GM23338 (cell line): ENCODE data around the gene ZNF445. TPM values are rescaled to one million over a fixed set of nuclear protein-coding genes. Genes with fewer than 3 reads are reported as not detected.
"Not testable (repeated sequence)": the region's sequence is repeated elsewhere in the genome, so short reads cannot be mapped to it uniquely, and the experiment has no call there.

Source experiments
- ATAC-seq: fragments of 200-7000 bp; cut with Tn5 transposase; 3 replicates; pipeline ENCODE4 v1.9.1; 2020
- DNase-seq: peaks from one replicate; pipeline ENCODE4 v3.0.0-alpha.2; 2015; ENCODE audit warnings: low spot score
- H2AFZ ChIP-seq: fragments of 200-600 bp; sonication (generic); 2 replicates; pipeline ENCODE4 v1.8.0; 2016; ENCODE audit warnings: antibody characterized with exemption, mild to moderate bottlenecking, moderate library complexity
- H3F3A ChIP-seq: fragments of 200-600 bp; sonication (generic); replicated peaks from 2 replicates; pipeline ENCODE4 v1.8.0; 2017; ENCODE audit warnings: antibody characterized with exemption, mixed run types, low read depth
- H3K27ac ChIP-seq: fragments of 200-600 bp; sonication (generic); 2 replicates; pipeline ENCODE4 v1.6.1; 2016; ENCODE audit warnings: low read depth
- H3K27me3 ChIP-seq: fragments of 200-600 bp; sonication (generic); 2 replicates; pipeline ENCODE4 v1.8.0; 2016; ENCODE audit warnings: mild to moderate bottlenecking, mixed run types, moderate library complexity; ENCODE audit not compliant: insufficient read depth
- H3K36me3 ChIP-seq: fragments of 200-600 bp; sonication (generic); 2 replicates; pipeline ENCODE4 v1.8.0; 2016; ENCODE audit warnings: mild to moderate bottlenecking; ENCODE audit not compliant: insufficient read depth
- H3K4me1 ChIP-seq: fragments of 200-600 bp; sonication (generic); 2 replicates; pipeline ENCODE4 v1.8.0; 2016; ENCODE audit warnings: mild to moderate bottlenecking, moderate library complexity; ENCODE audit not compliant: insufficient read depth
- H3K4me2 ChIP-seq: fragments of 200-600 bp; sonication (generic); 2 replicates; pipeline ENCODE4 v1.7.1; 2017; ENCODE audit warnings: mixed run types
- H3K4me3 ChIP-seq: fragments of 200-600 bp; sonication (generic); 2 replicates; pipeline ENCODE4 v1.6.1; 2016; ENCODE audit warnings: mixed run types
- H3K79me2 ChIP-seq: fragments of 200-600 bp; sonication (generic); replicated peaks from 2 replicates; pipeline ENCODE4 v1.8.0; 2017; ENCODE audit warnings: mild to moderate bottlenecking; ENCODE audit not compliant: insufficient read depth
- H3K9me2 ChIP-seq: fragments of 200-600 bp; sonication (generic); 2 replicates; pipeline ENCODE4 v1.8.0; 2017; ENCODE audit not compliant: insufficient read depth
- H4K20me1 ChIP-seq: fragments of 200-600 bp; sonication (generic); replicated peaks from 2 replicates; pipeline ENCODE4 v1.8.0; 2017; ENCODE audit warnings: mild to moderate bottlenecking; ENCODE audit not compliant: insufficient read depth
- H3K27ac Mint-ChIP-seq: 2 replicates; pipeline ENCODE4 v1.8.0; 2020; ENCODE audit warnings: inconsistent platforms, mild to moderate bottlenecking, moderate library complexity, mixed read lengths
- H3K27me3 Mint-ChIP-seq: 3 replicates; pipeline ENCODE4 v1.8.0; 2022; ENCODE audit warnings: low read depth, mild to moderate bottlenecking, moderate library complexity, mixed read lengths, inconsistent platforms; ENCODE audit not compliant: insufficient read depth, poor library complexity
- H3K36me3 Mint-ChIP-seq: 3 replicates; pipeline ENCODE4 v1.8.0; 2021; ENCODE audit warnings: low read depth, mild to moderate bottlenecking, inconsistent platforms, moderate library complexity, mixed read lengths
- H3K4me1 Mint-ChIP-seq: 3 replicates; pipeline ENCODE4 v1.8.0; 2020; ENCODE audit warnings: mild to moderate bottlenecking, inconsistent platforms, mixed read lengths
- H3K4me3 Mint-ChIP-seq: 3 replicates; pipeline ENCODE4 v1.8.0; 2021; ENCODE audit warnings: moderate library complexity, mild to moderate bottlenecking, inconsistent platforms, mixed read lengths
- H3K9me3 Mint-ChIP-seq: 3 replicates; pipeline ENCODE4 v1.8.0; 2020; ENCODE audit warnings: moderate library complexity, mild to moderate bottlenecking, inconsistent platforms, mixed read lengths
- CTCF ChIP-seq, 2 experiments: fragments of 200-600 bp in 1 of 2; sonication (generic) in 1 of 2; conservative IDR thresholded peaks; 2 replicates each; pipeline versions ENCODE4 v1.5.1 to v1.6.1; 2016 to 2017; ENCODE audit warnings: antibody characterized with exemption in 2 of 2, low read depth in 2 of 2, mild to moderate bottlenecking in 2 of 2, moderate library complexity in 1 of 2
- ETS1 ChIP-seq: IDR thresholded peaks from 2 replicates; pipeline ENCODE4 v1.6.1; 2016; ENCODE audit warnings: antibody characterized with exemption
- EZH2phosphoT487 ChIP-seq: fragments of 200-600 bp; sonication (generic); IDR thresholded peaks from one replicate; pipeline ENCODE4 v1.8.1; 2018; ENCODE audit warnings: antibody characterized with exemption; ENCODE audit not compliant: unreplicated experiment
- ZNF114 ChIP-seq: fragments of 250-450 bp; sonication (Bioruptor Pico); IDR thresholded peaks from 2 replicates; pipeline ENCODE4 v1.5.0; 2020; ENCODE audit warnings: mild to moderate bottlenecking, moderate library complexity
- ZNF331 ChIP-seq: fragments of 250-450 bp; sonication (Bioruptor Pico); IDR thresholded peaks from 2 replicates; pipeline ENCODE4 v1.5.0; 2020; ENCODE audit warnings: low read depth, mild to moderate bottlenecking, moderate library complexity
- polyA plus RNA-seq: library from polyadenylated mRNA; unstranded; fragments of >200 nt; fragmentation: Nextera tagmentation; extraction: Ambion mirVana; gene quantifications from 2 replicates; pipeline ENCODE4 v1.2.1, GENCODE V29; 2016
- total RNA-seq: library from RNA; depleted of rRNA; stranded (reverse); fragments of >200 nt; shearing (Covaris generic); gene quantifications from 2 replicates; pipeline ENCODE4 v1.2.3, GENCODE V29; 2014
- TF ChIP-seq, protein P1 (sequence below): IDR thresholded peaks from one replicate; pipeline ENCODE4 v1.6.1; 2018; ENCODE audit warnings: antibody characterized with exemption; ENCODE audit not compliant: unreplicated experiment

Gene ZNF445
- total and polyA plus RNA-seq, 2 experiments from 2014 or later: 2.7 to 16.6 TPM

- H4K20me1 ChIP-seq, H3K4me3 Mint-ChIP-seq, H3K27me3 Mint-ChIP-seq, H3K4me3 ChIP-seq, H3K4me1 ChIP-seq, H3F3A ChIP-seq, H3K36me3 ChIP-seq, H2AFZ ChIP-seq, ATAC-seq, H3K27ac ChIP-seq, H3K9me2 ChIP-seq, H3K4me2 ChIP-seq, DNase-seq, H3K27me3 ChIP-seq: not testable (repeated sequence)
- Mint-ChIP-seq H3K27ac (peak overlapping the region; percentile 9; the same call in 1 of the 2 replicates), H3K9me3 (peaks cover 22% of the 10 kb centered on the region), H3K4me1 (peaks cover 18% of the 10 kb centered on the region), H3K36me3 (peaks cover 60% of the 10 kb centered on the region)
- peaks cover 20% of the 10 kb centered on the region for H3K79me2 ChIP-seq
Observed at GRCh38 chr3:44464920-44465319, 12.6 kb downstream of the ZNF445 start.

DNA sequence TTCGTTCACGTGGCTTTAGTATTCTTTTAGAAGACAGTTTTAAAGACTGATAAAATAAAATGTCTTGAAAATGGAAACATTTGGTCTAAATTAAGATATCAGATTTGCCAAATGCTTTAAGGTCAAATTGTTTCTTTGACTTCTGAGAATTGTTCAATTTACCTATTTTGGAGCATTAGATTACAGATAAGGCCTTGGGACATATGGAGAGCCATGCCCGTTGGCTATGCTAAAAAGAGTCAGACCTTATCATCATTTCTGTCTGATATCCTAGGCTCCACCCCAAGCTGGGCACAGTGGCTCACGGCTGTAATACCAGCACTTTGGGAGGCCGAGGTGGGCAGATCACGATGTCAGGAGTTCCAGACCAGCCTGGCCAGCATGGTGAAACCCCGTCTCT, 13.0 kb downstream of the ZNF445 start:
- DNase-seq (no peak), ATAC-seq (no peak)
- no peaks in the 10 kb centered on the region; the same call in 1 of the 2 replicates for H3K9me2 ChIP-seq
- no peaks in the 10 kb centered on the region for H3F3A ChIP-seq
- H3K36me3 ChIP-seq: no peaks in the 10 kb centered on the region; the same call in 1 of the 2 replicates
- Mint-ChIP-seq H3K4me1 (peaks cover 18% of the 10 kb centered on the region), H3K27ac (no peak overlapping the region), H3K36me3 (peaks cover 60% of the 10 kb centered on the region), H3K4me3 (no peak overlapping the region), H3K27me3 (no peaks in the 10 kb centered on the region), H3K9me3 (peaks cover 25% of the 10 kb centered on the region)
- TF ChIP-seq, protein P1, sequence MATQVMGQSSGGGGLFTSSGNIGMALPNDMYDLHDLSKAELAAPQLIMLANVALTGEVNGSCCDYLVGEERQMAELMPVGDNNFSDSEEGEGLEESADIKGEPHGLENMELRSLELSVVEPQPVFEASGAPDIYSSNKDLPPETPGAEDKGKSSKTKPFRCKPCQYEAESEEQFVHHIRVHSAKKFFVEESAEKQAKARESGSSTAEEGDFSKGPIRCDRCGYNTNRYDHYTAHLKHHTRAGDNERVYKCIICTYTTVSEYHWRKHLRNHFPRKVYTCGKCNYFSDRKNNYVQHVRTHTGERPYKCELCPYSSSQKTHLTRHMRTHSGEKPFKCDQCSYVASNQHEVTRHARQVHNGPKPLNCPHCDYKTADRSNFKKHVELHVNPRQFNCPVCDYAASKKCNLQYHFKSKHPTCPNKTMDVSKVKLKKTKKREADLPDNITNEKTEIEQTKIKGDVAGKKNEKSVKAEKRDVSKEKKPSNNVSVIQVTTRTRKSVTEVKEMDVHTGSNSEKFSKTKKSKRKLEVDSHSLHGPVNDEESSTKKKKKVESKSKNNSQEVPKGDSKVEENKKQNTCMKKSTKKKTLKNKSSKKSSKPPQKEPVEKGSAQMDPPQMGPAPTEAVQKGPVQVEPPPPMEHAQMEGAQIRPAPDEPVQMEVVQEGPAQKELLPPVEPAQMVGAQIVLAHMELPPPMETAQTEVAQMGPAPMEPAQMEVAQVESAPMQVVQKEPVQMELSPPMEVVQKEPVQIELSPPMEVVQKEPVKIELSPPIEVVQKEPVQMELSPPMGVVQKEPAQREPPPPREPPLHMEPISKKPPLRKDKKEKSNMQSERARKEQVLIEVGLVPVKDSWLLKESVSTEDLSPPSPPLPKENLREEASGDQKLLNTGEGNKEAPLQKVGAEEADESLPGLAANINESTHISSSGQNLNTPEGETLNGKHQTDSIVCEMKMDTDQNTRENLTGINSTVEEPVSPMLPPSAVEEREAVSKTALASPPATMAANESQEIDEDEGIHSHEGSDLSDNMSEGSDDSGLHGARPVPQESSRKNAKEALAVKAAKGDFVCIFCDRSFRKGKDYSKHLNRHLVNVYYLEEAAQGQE: no peak
- TF ChIP-seq ZNF331: no peak
- no peak for TF ChIP-seq ZNF114 (CRISPR knock-in tag)
- no peak for TF ChIP-seq EZH2phosphoT487
- TF ChIP-seq ETS1: no peak
- no peak for TF ChIP-seq CTCF (conservative IDR thresholded peaks at IDR 0.05; ENCODE audit: low read depth in 2 of 2)
- no peaks in the 10 kb centered on the region for H3K27me3 ChIP-seq
- no peak overlapping the region for H3K4me3 ChIP-seq
- H3K4me1 ChIP-seq: peaks cover 6% of the 10 kb centered on the region
- H4K20me1 ChIP-seq: no peaks in the 10 kb centered on the region
- H3K79me2 ChIP-seq: peaks cover 16% of the 10 kb centered on the region
- no peak overlapping the region for H3K4me2 ChIP-seq
- H2AFZ ChIP-seq: no peak overlapping the region
- no peak overlapping the region for H3K27ac ChIP-seq

DNA sequence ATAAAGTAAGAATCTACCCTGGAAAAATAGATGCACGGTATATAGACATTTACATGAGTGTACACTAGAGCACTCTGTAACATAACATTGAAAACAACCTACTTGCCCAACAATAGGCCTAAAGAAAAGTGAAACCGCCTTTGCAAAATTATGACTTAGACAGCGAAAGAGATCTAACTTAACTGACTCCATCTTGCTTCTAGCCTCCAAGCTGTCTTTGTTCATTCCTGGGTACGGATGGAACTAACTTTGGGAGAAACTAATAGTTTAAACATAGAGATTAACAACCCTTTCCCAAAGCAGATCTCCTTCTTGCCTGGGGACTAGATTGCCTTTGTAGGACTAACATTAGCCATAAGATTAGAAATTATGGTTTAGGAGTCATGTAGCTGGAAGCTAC, 17.4 kb downstream of the ZNF445 start:
- not testable (repeated sequence) for H3K4me2 ChIP-seq, H3K27ac ChIP-seq, H3K27ac Mint-ChIP-seq, H3K79me2 ChIP-seq, H3K9me2 ChIP-seq, H3K4me1 Mint-ChIP-seq, H3K4me1 ChIP-seq, H3K27me3 Mint-ChIP-seq, H2AFZ ChIP-seq, ATAC-seq, H3K4me3 Mint-ChIP-seq, DNase-seq, H4K20me1 ChIP-seq, H3F3A ChIP-seq, H3K27me3 ChIP-seq, H3K4me3 ChIP-seq
- Mint-ChIP-seq H3K36me3 (peaks cover 80% of the 10 kb centered on the region), H3K9me3 (peaks cover 25% of the 10 kb centered on the region)
- H3K36me3 ChIP-seq: peaks cover 10% of the 10 kb centered on the region
